ENCODE measurements around the gene SLC22A1. TPM values are rescaled to one million over a fixed set of nuclear protein-coding genes. Genes with fewer than 3 reads are reported as not detected.
"Not testable (repeated sequence)": the region's sequence is repeated elsewhere in the genome, so short reads cannot be mapped to it uniquely, and the experiment has no call there.

Gene SLC22A1
- total RNA-seq, 3 donors from 2014 or later = 1.7 to 7.0 (median 4.3) TPM

- Mint-ChIP-seq H3K4me1 (ENCODE audit: low read depth) (no peaks in the 10 kb centered on the region), H3K4me3 (no peak overlapping the region), H3K9me3 (peaks cover 10% of the 10 kb centered on the region), H3K36me3 (ENCODE audit: insufficient read depth) (peaks cover 6% of the 10 kb centered on the region), H3K27me3 (ENCODE audit: low read depth) (no peaks in the 10 kb centered on the region)
- no peak for DNase-seq
- no peak for ATAC-seq
Measured at GRCh38 chr6:160156842-160157241, 35.2 kb downstream of the SLC22A1 start.

GRCh38 chr6:160160450-160160849 lies 38.8 kb downstream of the SLC22A1 start:
- Mint-ChIP-seq H3K9me3 (peaks cover 6% of the 10 kb centered on the region), H3K4me3 (no peak overlapping the region), H3K27me3 (ENCODE audit: low read depth) (peaks cover 4% of the 10 kb centered on the region), H3K36me3 (ENCODE audit: insufficient read depth) (no peaks in the 10 kb centered on the region), H3K4me1 (ENCODE audit: low read depth) (no peaks in the 10 kb centered on the region)
- DNase-seq (no peak), ATAC-seq (no peak)

GRCh38 chr6:160160929-160161646 lies 39.5 kb downstream of the SLC22A1 start:
- H3K36me3 Mint-ChIP-seq (ENCODE audit: insufficient read depth) = no peaks in the 10 kb centered on the region
- DNase-seq = no peak
- H3K27me3 Mint-ChIP-seq (ENCODE audit: low read depth) = peaks cover 4% of the 10 kb centered on the region
- H3K4me3 Mint-ChIP-seq = no peak overlapping the region
- no peaks in the 10 kb centered on the region for H3K4me1 Mint-ChIP-seq (ENCODE audit: low read depth)
- peaks cover 6% of the 10 kb centered on the region for H3K9me3 Mint-ChIP-seq
- no peak for ATAC-seq

GRCh38 chr6:160161647-160161986 lies 40.0 kb downstream of the SLC22A1 start:
- peaks cover 4% of the 10 kb centered on the region for H3K27me3 Mint-ChIP-seq (ENCODE audit: low read depth)
- no peak overlapping the region for H3K4me3 Mint-ChIP-seq
- peaks cover 6% of the 10 kb centered on the region for H3K9me3 Mint-ChIP-seq
- H3K4me1 Mint-ChIP-seq (ENCODE audit: low read depth) = no peaks in the 10 kb centered on the region
- H3K36me3 Mint-ChIP-seq (ENCODE audit: insufficient read depth) = no peaks in the 10 kb centered on the region
- ATAC-seq = no peak
- DNase-seq = no peak

- no peak for ATAC-seq
- no peak overlapping the region for H3K4me3 Mint-ChIP-seq
- no peaks in the 10 kb centered on the region for H3K36me3 Mint-ChIP-seq (ENCODE audit: insufficient read depth)
- peaks cover 6% of the 10 kb centered on the region for H3K9me3 Mint-ChIP-seq
- peaks cover 4% of the 10 kb centered on the region for H3K27me3 Mint-ChIP-seq (ENCODE audit: low read depth)
- no peaks in the 10 kb centered on the region for H3K4me1 Mint-ChIP-seq (ENCODE audit: low read depth)
- no peak for DNase-seq
Measured at GRCh38 chr6:160162030-160162566, 40.5 kb downstream of the SLC22A1 start.

GRCh38 chr6:160163425-160163824 lies 41.8 kb downstream of the SLC22A1 start:
- Mint-ChIP-seq H3K36me3 (ENCODE audit: insufficient read depth) (no peaks in the 10 kb centered on the region), H3K27me3 (ENCODE audit: low read depth) (peaks cover 4% of the 10 kb centered on the region), H3K9me3 (peaks cover 6% of the 10 kb centered on the region), H3K4me3 (no peak overlapping the region), H3K4me1 (ENCODE audit: low read depth) (no peaks in the 10 kb centered on the region)
- DNase-seq (no peak), ATAC-seq (no peak)

- ATAC-seq = no peak
- Mint-ChIP-seq H3K4me3 (no peak overlapping the region), H3K27me3 (ENCODE audit: low read depth) (peaks cover 4% of the 10 kb centered on the region), H3K4me1 (ENCODE audit: low read depth) (no peaks in the 10 kb centered on the region), H3K9me3 (peaks cover 6% of the 10 kb centered on the region), H3K36me3 (ENCODE audit: insufficient read depth) (no peaks in the 10 kb centered on the region)
- DNase-seq = no peak
Measured at GRCh38 chr6:160163912-160164311, 42.3 kb downstream of the SLC22A1 start.

- not testable (repeated sequence) for H3K27me3 Mint-ChIP-seq (ENCODE audit: low read depth); H3K4me1 Mint-ChIP-seq (ENCODE audit: low read depth); H3K36me3 Mint-ChIP-seq (ENCODE audit: insufficient read depth); H3K4me3 Mint-ChIP-seq; ATAC-seq; H3K9me3 Mint-ChIP-seq; DNase-seq
Measured at GRCh38 chr6:160165928-160166327, 44.3 kb downstream of the SLC22A1 start.

GRCh38 chr6:160167604-160168399 lies 46.2 kb downstream of the SLC22A1 start:
- Mint-ChIP-seq H3K9me3 (peaks cover 6% of the 10 kb centered on the region), H3K27me3 (ENCODE audit: low read depth) (peaks cover 18% of the 10 kb centered on the region), H3K4me1 (ENCODE audit: low read depth) (no peaks in the 10 kb centered on the region), H3K4me3 (no peak overlapping the region), H3K36me3 (ENCODE audit: insufficient read depth) (no peaks in the 10 kb centered on the region)
- no peak for DNase-seq
- ATAC-seq = no peak

GRCh38 chr6:160170018-160170680 lies 48.5 kb downstream of the SLC22A1 start:
- Mint-ChIP-seq H3K4me3 (no peak overlapping the region), H3K9me3 (peaks cover 2% of the 10 kb centered on the region), H3K4me1 (ENCODE audit: low read depth) (no peaks in the 10 kb centered on the region), H3K36me3 (ENCODE audit: insufficient read depth) (no peaks in the 10 kb centered on the region), H3K27me3 (ENCODE audit: low read depth) (peaks cover 16% of the 10 kb centered on the region)
- DNase-seq (no peak), ATAC-seq (no peak)

- H3K36me3 Mint-ChIP-seq (ENCODE audit: insufficient read depth) = no peaks in the 10 kb centered on the region
- H3K27me3 Mint-ChIP-seq (ENCODE audit: low read depth) = peaks cover 14% of the 10 kb centered on the region
- H3K4me3 Mint-ChIP-seq = no peak overlapping the region
Measured at GRCh38 chr6:160172704-160173103, 51.1 kb downstream of the SLC22A1 start.

GRCh38 chr6:160173806-160174527 lies 52.4 kb downstream of the SLC22A1 start:
- no peaks in the 10 kb centered on the region for H3K9me3 Mint-ChIP-seq
- H3K36me3 Mint-ChIP-seq (ENCODE audit: insufficient read depth) = no peaks in the 10 kb centered on the region
- H3K4me1 Mint-ChIP-seq (ENCODE audit: low read depth) = no peaks in the 10 kb centered on the region

More at GRCh38 chr6:160172704-160173103, 51.1 kb downstream of the SLC22A1 start:
- DNase-seq = no peak
- Mint-ChIP-seq H3K9me3 (no peaks in the 10 kb centered on the region), H3K4me1 (ENCODE audit: low read depth) (no peaks in the 10 kb centered on the region)
- no peak for ATAC-seq

GRCh38 chr6:160174681-160175080 lies 53.1 kb downstream of the SLC22A1 start:
- H3K27me3 Mint-ChIP-seq (ENCODE audit: low read depth) = peaks cover 14% of the 10 kb centered on the region
- no peak overlapping the region for H3K4me3 Mint-ChIP-seq
- ATAC-seq = no peak
- H3K36me3 Mint-ChIP-seq (ENCODE audit: insufficient read depth) = no peaks in the 10 kb centered on the region
- H3K4me1 Mint-ChIP-seq (ENCODE audit: low read depth) = no peaks in the 10 kb centered on the region
- no peak for DNase-seq
- H3K9me3 Mint-ChIP-seq = no peaks in the 10 kb centered on the region

More at GRCh38 chr6:160173806-160174527, 52.4 kb downstream of the SLC22A1 start:
- no peak overlapping the region for H3K4me3 Mint-ChIP-seq
- ATAC-seq = no peak
- peaks cover 14% of the 10 kb centered on the region for H3K27me3 Mint-ChIP-seq (ENCODE audit: low read depth)
- DNase-seq = no peak

- no peaks in the 10 kb centered on the region for H3K4me1 Mint-ChIP-seq (ENCODE audit: low read depth)
- no peak overlapping the region for H3K4me3 Mint-ChIP-seq
- DNase-seq (no peak), ATAC-seq (no peak)
- peaks cover 4% of the 10 kb centered on the region for H3K27me3 Mint-ChIP-seq (ENCODE audit: low read depth)
- no peaks in the 10 kb centered on the region for H3K9me3 Mint-ChIP-seq
- H3K36me3 Mint-ChIP-seq (ENCODE audit: insufficient read depth) = no peaks in the 10 kb centered on the region
Measured at GRCh38 chr6:160177220-160177619, 55.6 kb downstream of the SLC22A1 start.

All from activated T-cell treated with anti-CD3 and anti-CD28 coated beads, Interleukin-2, amount 50 U/mL, for 4 hours (primary cell).